Stimulated activated CD8-positive, alpha-beta memory T cell treated with anti-CD3 and anti-CD28 coated beads, Interleukin-12 subunit alpha, Interleukin-12 subunit beta, amount 100 ng/mL, for 4 hours (primary cell): ENCODE results near the gene CXCL6.

Experiments used
- DNase-seq: peaks from one replicate; pipeline ENCODE4 v3.0.0-alpha.2; 2020; ENCODE audit warnings: low read depth

CXCL6 gene

GRCh38 chr4:73836373-73837279 lies at the start of gene CXCL6:
Gene CXCL6, plus strand, starts transcription at chr4:73836678. Its CDS starts 73 bp downstream, at chr4:73836751.
- DNase-seq: no peak

- DNase-seq: no peak
Measured at GRCh38 chr4:73788411-73788810, 48.1 kb upstream of the CXCL6 start.

GRCh38 chr4:73798842-73799241 lies 37.6 kb upstream of the CXCL6 start:
- no peak for DNase-seq

- DNase-seq: no peak
Measured at GRCh38 chr4:73800206-73800605, 36.3 kb upstream of the CXCL6 start.

- DNase-seq: no peak
Measured at GRCh38 chr4:73801692-73802091, 34.8 kb upstream of the CXCL6 start.

GRCh38 chr4:73803213-73803612 lies 33.3 kb upstream of the CXCL6 start:
- DNase-seq: no peak

- DNase-seq: no peak
Measured at GRCh38 chr4:73810191-73810590, 26.3 kb upstream of the CXCL6 start.

- no peak for DNase-seq
Measured at GRCh38 chr4:73811841-73812240, 24.6 kb upstream of the CXCL6 start.

GRCh38 chr4:73814679-73815078 lies 21.8 kb upstream of the CXCL6 start:
- DNase-seq: no peak

- DNase-seq: no peak
Measured at GRCh38 chr4:73815145-73815544, 21.3 kb upstream of the CXCL6 start.

GRCh38 chr4:73816814-73817213 lies 19.7 kb upstream of the CXCL6 start:
- DNase-seq: no peak

GRCh38 chr4:73817341-73817740 lies 19.1 kb upstream of the CXCL6 start:
- DNase-seq: no peak

GRCh38 chr4:73821325-73821724 lies 15.2 kb upstream of the CXCL6 start:
- no peak for DNase-seq

GRCh38 chr4:73822389-73822788 lies 14.1 kb upstream of the CXCL6 start:
- no peak for DNase-seq

GRCh38 chr4:73822812-73823504 lies 13.5 kb upstream of the CXCL6 start:
- no peak for DNase-seq

GRCh38 chr4:73823760-73824159 lies 12.7 kb upstream of the CXCL6 start:
- DNase-seq: no peak

- no peak for DNase-seq
Measured at GRCh38 chr4:73828956-73829355, 7.5 kb upstream of the CXCL6 start.

GRCh38 chr4:73831569-73831968 lies 4.9 kb upstream of the CXCL6 start:
- DNase-seq: no peak

- no peak for DNase-seq
Measured at GRCh38 chr4:73832651-73833237, 3.7 kb upstream of the CXCL6 start.

GRCh38 chr4:73839071-73839470 lies 2.6 kb downstream of the CXCL6 start:
- no peak for DNase-seq

GRCh38 chr4:73839715-73840114 lies 3.2 kb downstream of the CXCL6 start:
- DNase-seq: no peak

- no peak for DNase-seq
Measured at GRCh38 chr4:73841243-73841925, 4.9 kb downstream of the CXCL6 start.
